ENCODE data around the gene SP1.

SP1 gene

GRCh38 chr12:53450936-53451335 lies 71.0 kb downstream of the SP1 start:
- DNase-seq (ENCODE audit: low read depth, low spot score) = no peak
- CTCF ChIA-PET = interaction anchor here (0.7 to 1.9 kb wide), 19 partner anchors 9 to 131 kb away, joined by 3 to 13 read pairs (median 4); partner anchors contain the start of genes AAAS and PRR13
- no peak overlapping the region for H3K4me3 ChIP-seq (ENCODE audit: low read depth, low read length)
- no peak for TF ChIP-seq CTCF (IDR thresholded peaks at IDR 0.05; ENCODE audit: insufficient read depth, low read length, missing control alignments)
- POLR2A ChIA-PET = interaction anchor here (1.0 kb wide), 2 partner anchors 71 to 106 kb away, joined by 3 read pairs; partner anchors contain the start of gene SP1

- POLR2A ChIA-PET = interaction anchor here (1.0 kb wide), 2 partner anchors 72 to 107 kb away, joined by 3 read pairs; partner anchors contain the start of gene SP1
- peak; percentile 97 for DNase-seq (ENCODE audit: low read depth, low spot score)
- peak; percentile 93 for TF ChIP-seq CTCF (IDR thresholded peaks at IDR 0.05; ENCODE audit: insufficient read depth, low read length, missing control alignments)
- H3K4me3 ChIP-seq (ENCODE audit: low read depth, low read length) = peak within 1 kb of the TSS; percentile 88
- CTCF ChIA-PET = interaction anchor here (0.7 to 1.9 kb wide), 18 partner anchors 9 to 131 kb away, joined by 3 to 13 read pairs (median 4); partner anchors contain the start of genes AAAS and PRR13
These were observed 71.7 kb downstream of the SP1 start, which contains the start of gene PCBP2 for GRCh38 chr12:53451661-53452158. PCBP2 (plus strand) TSS chr12:53452102; CDS start chr12:53454801, 2,699 bp downstream.

- TF ChIP-seq CTCF (IDR thresholded peaks at IDR 0.05; ENCODE audit: insufficient read depth, low read length, missing control alignments) = no peak
- peak overlapping the region; percentile 88 for H3K4me3 ChIP-seq (ENCODE audit: low read depth, low read length)
- ChIA-PET POLR2A (interaction anchor here (0.6 kb wide), 1 partner anchor 22 kb away, joined by 3 read pairs; no protein-coding TSS in a partner anchor), CTCF (interaction anchor here (1.0 to 8.3 kb wide), 3 partner anchors 23 to 41 kb away, joined by 3 to 81 read pairs (median 4); no protein-coding TSS in a partner anchor)
- DNase-seq (ENCODE audit: low read depth, low spot score) = no peak
These were observed 72.4 kb downstream of the SP1 start for GRCh38 chr12:53452159-53453077.

- ChIA-PET POLR2A (interaction anchor here (1.3 to 1.5 kb wide), 2 partner anchors 10 to 13 kb away, joined by 4 read pairs; partner anchors contain the start of gene PRR13), CTCF (interaction anchor here (1.1 to 8.3 kb wide), 10 partner anchors 10 to 132 kb away, joined by 3 to 81 read pairs (median 6); partner anchors contain the start of genes AAAS and NPFF)
- no peak for TF ChIP-seq CTCF (IDR thresholded peaks at IDR 0.05; ENCODE audit: insufficient read depth, low read length, missing control alignments)
- peak overlapping the region; percentile 88 for H3K4me3 ChIP-seq (ENCODE audit: low read depth, low read length)
- no peak for DNase-seq (ENCODE audit: low read depth, low spot score)
These were observed 74.1 kb downstream of the SP1 start for GRCh38 chr12:53453953-53454640.

- POLR2A ChIA-PET = interaction anchor here (1.3 to 1.5 kb wide), 2 partner anchors 10 to 14 kb away, joined by 4 read pairs; partner anchors contain the start of gene PRR13
- DNase-seq (ENCODE audit: low read depth, low spot score) = no peak
- H3K4me3 ChIP-seq (ENCODE audit: low read depth, low read length) = no peak overlapping the region
- no peak for TF ChIP-seq CTCF (IDR thresholded peaks at IDR 0.05; ENCODE audit: insufficient read depth, low read length, missing control alignments)
- CTCF ChIA-PET = interaction anchor here (1.1 to 8.3 kb wide), 9 partner anchors 9 to 133 kb away, joined by 3 to 81 read pairs (median 6); partner anchors contain the start of genes AAAS and NPFF
These were observed 74.7 kb downstream of the SP1 start for GRCh38 chr12:53454707-53455106.
